Aorta (tissue), 5 donors: ENCODE results near the gene CTF1. TPM values are rescaled to one million over a fixed set of nuclear protein-coding genes. Genes with fewer than 3 reads are reported as not detected.

Experiments
- ATAC-seq: fragments of 200-7000 bp; cut with Tn5 transposase; one replicate; pipeline ENCODE4 v1.9.1; 2022; ENCODE audit warnings: moderate library complexity; ENCODE audit not compliant: low FRiP score
- DNase-seq, 2 donors: peaks; one replicate each; pipeline ENCODE4 v3.0.0-alpha.2; 2020
- H3K27ac ChIP-seq, 2 donors: one replicate each; pipeline ENCODE4 v1.5.1; 2013; ENCODE audit warnings: low read length in 2 of 2, mild to moderate bottlenecking in 2 of 2, moderate library complexity in 2 of 2, control low read depth in 1 of 2, inconsistent platforms in 1 of 2, low read depth in 1 of 2
- H3K27me3 ChIP-seq, 2 donors: one replicate each; pipeline ENCODE4 v1.6.1; 2013; ENCODE audit warnings: control low read depth in 1 of 2, low read length in 1 of 2, mild to moderate bottlenecking in 1 of 2, moderate library complexity in 1 of 2; ENCODE audit not compliant: insufficient read depth in 2 of 2, control insufficient read depth in 1 of 2
- H3K36me3 ChIP-seq, 2 donors: one replicate each; pipeline ENCODE4 v1.6.1; 2013; ENCODE audit warnings: control low read depth in 1 of 2, low read length in 1 of 2, mild to moderate bottlenecking in 1 of 2; ENCODE audit not compliant: insufficient read depth in 2 of 2, control insufficient read depth in 1 of 2
- H3K4me1 ChIP-seq, 2 donors: one replicate each; pipeline ENCODE4 v1.6.1; 2013; ENCODE audit warnings: low read length in 2 of 2, control low read depth in 1 of 2, mild to moderate bottlenecking in 1 of 2, moderate library complexity in 1 of 2; ENCODE audit not compliant: insufficient read depth in 2 of 2, control insufficient read depth in 1 of 2
- H3K4me3 ChIP-seq, 2 donors: one replicate each; pipeline ENCODE4 v1.5.1; 2013; ENCODE audit warnings: low read length in 2 of 2, control low read depth in 1 of 2, mild to moderate bottlenecking in 1 of 2
- H3K9me3 ChIP-seq: one replicate; pipeline ENCODE4 v1.6.1; 2013; ENCODE audit warnings: mild to moderate bottlenecking, low read length; ENCODE audit not compliant: control insufficient read depth
- WGBS, 2 donors: extraction: QIAGEN DNeasy Blood & Tissue Kit; methylation state at CpG; one replicate each; pipeline ENCODE4 v1.1.7; 2013; 5-methylcytosine and 5-hydroxymethylcytosine counted together
- intact Hi-C, 2 donors: fragments of 100-400 bp; cut with DNase I; formaldehyde crosslinking; loops; one replicate each; pipeline versions ENCODE4 v1.14.2 to v1.15.0; 2022
- polyA plus RNA-seq, 2 donors: library from polyadenylated mRNA; stranded (reverse); fragments of 200-250 nt; gene quantifications; one replicate each; pipeline ENCODE4 v1.2.3, GENCODE V29; 2013
- total RNA-seq, 2 donors: library from RNA; stranded (reverse); fragmentation: NEBNext Ultra II Directional; extraction: Animal tissue kit (Norgen Biotek cat#: 25700); gene quantifications; one replicate each; pipeline ENCODE4 v1.2.1, GENCODE V29; 2021
- donor health status: healthy with polysubstance abuse.
- donor health status: Bipolar disorder and iron deficiency.
- donor health status: DM: no; HTN: no; CAD: no.
- donor health status: DM: no; HTN: no; CAD: no.
- donor health status: DM: yes; HTN: yes; CAD: no.

Gene CTF1
- total and polyA plus RNA-seq, 4 donors: 6.2 to 7.9 (median 6.8) TPM

GRCh38 chr16:30923554-30924075 lies 27.2 kb downstream of the CTF1 start, which contains the start of gene FBXL19:
Gene FBXL19, plus strand, starts transcription at chr16:30923572. Its CDS starts 2,183 bp downstream, at chr16:30925755.
- intact Hi-C loops: loop anchor here in 1 of 2 donors (2.0 kb wide), 1 partner anchor 265 kb away; the partner anchor contains the start of gene FBRS
- H3K27me3 ChIP-seq: no peaks in the 10 kb centered on the region
- DNase-seq: peak; percentile 72 to 80
- 1 to 4% methylated on average over 5 to 31 of the region's 31 CpGs for WGBS, 2 donors
- no peaks in the 10 kb centered on the region for H3K9me3 ChIP-seq
- H3K4me1 ChIP-seq: peaks cover 0 to 1% of the 10 kb centered on the region in 2 donors
- peak within 1 kb of the TSS; percentile 24 to 93 for H3K27ac ChIP-seq
- no peaks in the 10 kb centered on the region for H3K36me3 ChIP-seq
- peak within 1 kb of the TSS; percentile 83 to 90 for H3K4me3 ChIP-seq
- no peak for ATAC-seq

DNA sequence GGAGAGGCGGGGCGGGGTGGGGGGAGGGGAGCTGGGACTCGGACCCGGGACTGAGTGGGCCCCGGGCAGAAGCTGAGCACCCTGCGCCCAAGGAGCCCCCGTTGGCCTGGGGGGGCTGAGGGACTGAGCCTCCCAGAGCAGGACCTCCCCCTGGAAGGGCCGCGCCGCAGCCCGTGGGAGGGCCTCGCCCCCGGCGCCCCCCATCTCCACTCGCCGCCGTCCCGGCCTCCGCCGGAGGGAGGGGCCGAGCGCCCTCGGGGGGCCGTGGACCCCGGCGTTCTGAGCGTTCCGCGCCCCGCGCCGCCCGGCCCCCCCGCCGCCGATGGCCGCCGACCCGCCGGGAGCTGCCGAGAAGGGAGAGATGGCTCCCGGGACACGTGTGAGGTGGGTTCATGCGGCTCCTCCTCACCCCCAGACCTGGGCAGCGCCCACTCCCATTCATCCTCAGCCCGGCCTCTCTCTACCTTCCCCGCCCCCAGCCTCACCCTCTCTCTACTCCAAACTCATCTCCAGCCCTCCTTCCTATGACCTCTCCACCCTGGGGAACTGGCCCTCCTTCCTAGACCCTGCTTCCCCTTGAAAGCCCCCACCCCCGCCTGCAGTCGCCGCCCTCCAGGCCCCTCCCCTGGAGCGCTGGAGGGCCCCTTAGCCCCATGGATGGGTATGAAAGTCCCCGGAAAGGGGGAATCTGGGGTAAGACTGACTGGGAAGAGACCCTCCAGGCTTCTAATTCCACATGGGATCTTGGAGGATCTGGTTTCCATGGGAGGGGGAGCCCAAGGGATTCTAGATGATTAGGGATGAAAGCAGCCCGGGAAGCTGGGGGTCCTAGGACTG lies 27.9 kb downstream of the CTF1 start:
- no peak for ATAC-seq
- Histone ChIP-seq H3K9me3 (no peaks in the 10 kb centered on the region), H3K4me1 (peaks cover 0 to 1% of the 10 kb centered on the region in 2 donors), H3K4me3 (peak overlapping the region; percentile 83 to 90), H3K27ac (peak overlapping the region in 1 of 2 donors; percentile 24), H3K27me3 (no peaks in the 10 kb centered on the region), H3K36me3 (no peaks in the 10 kb centered on the region)
- peak in 1 of 2 donors; percentile 81 for DNase-seq
- intact Hi-C loops: no loop called here
- WGBS, 2 donors: 3 to 10% methylated on average over 14 to 53 of the region's 53 CpGs

GRCh38 chr16:30924913-30925631 lies 28.7 kb downstream of the CTF1 start:
- ATAC-seq (no peak), DNase-seq (no peak)
- peaks cover 0 to 1% of the 10 kb centered on the region in 2 donors for H3K4me1 ChIP-seq
- H3K27ac ChIP-seq: no peak overlapping the region
- H3K4me3 ChIP-seq: no peak overlapping the region
- WGBS, 2 donors: 64 to 66% methylated on average over 11 of the region's 11 CpGs
- intact Hi-C loops: no loop called here
- H3K9me3 ChIP-seq: no peaks in the 10 kb centered on the region
- no peaks in the 10 kb centered on the region for H3K36me3 ChIP-seq
- H3K27me3 ChIP-seq: no peaks in the 10 kb centered on the region

DNA sequence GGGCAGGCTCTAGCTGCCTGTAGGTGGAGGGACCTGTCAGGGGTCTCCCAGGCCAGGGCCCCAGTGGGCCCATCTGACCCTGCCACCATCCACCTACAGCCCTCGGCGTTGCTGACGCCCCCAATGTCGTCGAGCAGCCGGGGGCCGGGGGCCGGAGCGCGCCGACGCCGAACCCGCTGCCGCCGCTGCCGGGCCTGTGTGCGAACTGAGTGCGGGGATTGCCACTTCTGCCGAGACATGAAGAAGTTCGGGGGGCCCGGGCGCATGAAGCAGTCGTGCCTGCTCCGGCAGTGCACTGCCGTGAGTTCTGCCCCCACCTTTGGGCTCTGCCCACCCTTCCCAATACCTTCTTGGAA lies 29.2 kb downstream of the CTF1 start:
- intact Hi-C loops: no loop called here
- Histone ChIP-seq H3K27ac (no peak overlapping the region), H3K4me1 (peaks cover 0 to 1% of the 10 kb centered on the region in 2 donors), H3K36me3 (peaks cover 0 to 2% of the 10 kb centered on the region in 2 donors), H3K9me3 (no peaks in the 10 kb centered on the region), H3K27me3 (no peaks in the 10 kb centered on the region), H3K4me3 (no peak overlapping the region)
- 88 to 90% methylated on average over 26 of the region's 26 CpGs for whole genome bisulfite sequencing, 2 donors
- DNase-seq (no peak), ATAC-seq (no peak)

- no peaks in the 10 kb centered on the region for H3K9me3 ChIP-seq
- H3K27ac ChIP-seq: no peak overlapping the region
- ATAC-seq (no peak), DNase-seq (no peak)
- 68% methylated on average over 10 of the region's 10 CpGs for WGBS, 2 donors
- no peaks in the 10 kb centered on the region for H3K27me3 ChIP-seq
- H3K4me3 ChIP-seq: no peak overlapping the region
- H3K36me3 ChIP-seq: peaks cover 0 to 2% of the 10 kb centered on the region in 2 donors
- H3K4me1 ChIP-seq: peaks cover 0 to 1% of the 10 kb centered on the region in 2 donors
- intact Hi-C loops: no loop called here
Observed at GRCh38 chr16:30925995-30926811, 29.8 kb downstream of the CTF1 start.

DNA sequence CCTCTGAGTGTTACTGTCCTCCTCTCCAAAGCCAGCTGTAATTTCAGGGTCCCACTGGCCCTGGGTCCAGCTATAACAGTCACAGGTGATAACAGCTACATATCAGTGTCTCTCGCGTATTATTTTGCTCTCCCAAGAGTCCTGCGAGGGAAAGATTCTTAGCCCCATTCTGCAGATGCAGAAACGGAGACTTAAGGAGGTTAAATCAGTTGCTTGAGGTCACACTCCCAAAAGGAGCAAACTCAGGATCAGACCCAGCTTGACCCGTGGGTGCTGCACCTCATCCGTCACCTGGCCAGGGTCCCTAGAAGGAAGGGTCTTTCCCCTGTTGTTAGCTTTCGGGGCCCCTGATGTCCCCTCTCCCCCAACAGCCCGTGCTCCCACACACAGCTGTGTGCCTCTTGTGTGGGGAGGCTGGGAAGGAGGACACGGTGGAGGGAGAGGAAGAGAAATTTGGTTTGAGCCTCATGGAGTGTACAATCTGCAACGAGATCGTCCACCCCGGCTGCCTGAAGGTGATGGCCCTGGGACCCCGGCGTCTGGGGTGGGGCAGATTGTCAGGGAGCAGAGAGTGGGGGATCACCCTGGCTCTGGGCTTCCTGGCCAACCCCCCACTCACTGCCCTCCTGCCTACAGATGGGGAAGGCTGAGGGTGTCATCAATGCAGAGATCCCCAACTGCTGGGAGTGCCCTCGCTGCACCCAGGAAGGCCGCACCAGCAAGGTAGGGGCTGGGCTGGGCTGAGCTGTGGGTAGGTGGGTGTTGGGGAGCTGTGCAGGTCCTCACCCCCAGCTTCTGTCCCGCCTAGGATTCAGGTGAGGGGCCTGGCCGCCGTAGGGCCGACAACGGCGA lies 30.7 kb downstream of the CTF1 start:
- H3K36me3 ChIP-seq: peaks cover 0 to 2% of the 10 kb centered on the region in 2 donors
- no peak overlapping the region for H3K4me3 ChIP-seq
- DNase-seq (no peak), ATAC-seq (no peak)
- no peaks in the 10 kb centered on the region for H3K4me1 ChIP-seq
- intact Hi-C loops: no loop called here
- WGBS, 2 donors: 85 to 88% methylated on average over 21 to 22 of the region's 22 CpGs
- H3K9me3 ChIP-seq: no peaks in the 10 kb centered on the region
- no peaks in the 10 kb centered on the region for H3K27me3 ChIP-seq
- no peak overlapping the region for H3K27ac ChIP-seq

- Histone ChIP-seq H3K9me3 (no peaks in the 10 kb centered on the region), H3K36me3 (peaks cover 0 to 2% of the 10 kb centered on the region in 2 donors), H3K4me3 (no peak overlapping the region), H3K27ac (no peak overlapping the region), H3K27me3 (no peaks in the 10 kb centered on the region), H3K4me1 (no peaks in the 10 kb centered on the region)
- DNase-seq: no peak
- WGBS, 2 donors: 50 to 54% methylated on average over 15 of the region's 15 CpGs
- ATAC-seq: no peak
- intact Hi-C loops: no loop called here
Observed at GRCh38 chr16:30927789-30928378, 31.5 kb downstream of the CTF1 start.
